Heart left ventricle (tissue), 13 donors: ENCODE data around the gene PLEKHA6.

ENCODE experiments used
- CTCF ChIP-seq, 12 donors: fragments of 200-600 bp; sonication (generic) in 4 of 12; IDR thresholded peaks; one replicate each; pipeline versions ENCODE4 v1.5.0 to v1.8.0; 2018 to 2022; ENCODE audit warnings: antibody characterized with exemption in 12 of 12, mild to moderate bottlenecking in 5 of 12
- POLR2A ChIP-seq, 2 donors: fragments of 450-650 bp; IDR thresholded peaks; one replicate each; pipeline ENCODE4 v1.6.1; 2017; ENCODE audit warnings: antibody characterized with exemption in 2 of 2, mild to moderate bottlenecking in 2 of 2, moderate library complexity in 2 of 2
- donor health status: ischemic (EF 13 %, LVEDD 7.1; RV severe dilation, severe dysfunction).
- donor health status: DM: no; HTN: yes; CAD: no.
- donor health status: DM: no; HTN: no; CAD: no.
- donor health status: ischemic (EF 25% LVEDD 6.9; RV normal size, moderate dysfunction).
- donor health status: ischemic (EF 25% LVEDD 5.7; RV mildly dilated, moderate dysfunction).
- donor health status: ischemic (EF 35%, LVEDD 5.7; RV mildly dilated, moderate dysfunction).
- donor health status: nonischemic (EF 11% LVEDD 7.7; RV severe dilation, severe dysfunction).
- donor health status: DM: yes; HTN: yes; CAD: no.
- donor health status: PGD.
- donor health status: ischemic (EF 29% LVEDD 5.4; RV normal size, mild dysfunction).
- donor health status: nonischemic (EF 23%, LVEDD 6.1; RV moderate dilation, normal function).

DNA sequence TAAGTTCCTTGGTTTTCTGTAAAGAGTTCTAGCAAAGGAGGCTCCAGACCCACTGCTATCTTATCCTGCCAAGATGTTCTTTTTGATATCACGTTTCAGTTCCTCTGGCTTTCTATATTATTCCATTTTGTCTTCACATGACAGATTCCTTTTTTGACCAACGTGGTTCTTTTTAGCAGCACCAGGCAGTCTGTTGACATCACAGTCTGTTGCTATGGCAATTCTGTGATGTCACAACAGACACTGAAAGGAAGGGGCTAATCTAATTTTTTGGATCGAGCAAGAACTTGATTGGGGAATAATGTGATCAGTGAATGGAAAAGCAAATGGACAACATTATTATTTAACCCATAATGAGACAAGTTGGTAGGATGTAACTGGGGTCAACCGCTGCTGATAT is 81.5 kb downstream of the PLEKHA6 start:
- TF ChIP-seq CTCF (IDR thresholded peaks at IDR 0.05) (no peak), POLR2A (IDR thresholded peaks at IDR 0.05) (no peak)
